LHCN-M2 (cell line): ENCODE data around the gene GDPD4. TPM values are rescaled to one million over a fixed set of nuclear protein-coding genes. Genes with fewer than 3 reads are reported as not detected.

ENCODE experiments used
- DNase-seq: peaks from one replicate; pipeline ENCODE4 v3.0.0-alpha.2; 2012; ENCODE audit warnings: low read depth
- total RNA-seq: library from RNA; depleted of rRNA; stranded (reverse); fragments of >200 nt; gene quantifications from 2 replicates; pipeline ENCODE4 v1.2.3, GENCODE V29; 2014

Gene GDPD4
- total RNA-seq, 1 experiment from 2014 or later, result not detected

- peak; percentile 84 for DNase-seq
Observed at GRCh38 chr11:77244277-77245027, 57.0 kb downstream of the GDPD4 start.

DNA sequence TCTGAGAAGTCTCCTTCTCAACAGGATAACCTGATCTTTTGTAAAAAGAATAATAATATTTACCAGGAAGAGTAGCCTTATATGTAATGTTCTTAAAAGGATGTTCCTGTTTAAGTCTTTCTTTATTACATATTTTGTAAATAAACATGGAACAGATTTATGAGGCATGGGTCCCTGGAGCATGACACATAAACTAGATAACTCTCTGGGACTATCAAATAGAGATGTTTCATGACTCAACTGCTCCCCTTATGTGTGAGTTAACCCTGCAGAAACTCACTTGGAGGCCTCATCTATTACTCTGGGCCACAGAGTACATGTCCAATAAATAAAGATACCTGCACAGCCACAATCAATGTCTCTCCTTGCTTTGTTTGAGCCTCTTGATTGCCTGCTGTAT lies 64.6 kb downstream of the GDPD4 start:
- DNase-seq, result peak; percentile 56

DNA sequence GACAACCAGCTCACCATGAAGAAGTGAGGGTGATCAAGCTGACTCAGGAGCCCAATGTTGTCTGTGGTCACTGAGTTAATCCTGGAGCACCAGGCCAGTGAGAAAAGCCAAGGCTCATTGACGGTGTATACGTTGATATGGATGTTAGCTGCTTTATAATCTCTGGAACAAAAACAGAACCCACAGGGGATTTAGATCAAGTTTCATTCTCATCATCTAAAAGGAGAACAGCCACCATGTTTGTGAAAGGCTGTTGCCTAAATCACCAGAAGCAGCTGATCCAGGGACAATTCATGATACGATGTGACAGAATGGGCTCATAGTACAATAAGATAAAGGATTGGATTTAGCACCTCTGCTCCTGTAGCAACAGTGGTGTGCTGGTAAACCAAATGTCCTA lies 68.5 kb downstream of the GDPD4 start:
- DNase-seq, result peak; percentile 8

DNA sequence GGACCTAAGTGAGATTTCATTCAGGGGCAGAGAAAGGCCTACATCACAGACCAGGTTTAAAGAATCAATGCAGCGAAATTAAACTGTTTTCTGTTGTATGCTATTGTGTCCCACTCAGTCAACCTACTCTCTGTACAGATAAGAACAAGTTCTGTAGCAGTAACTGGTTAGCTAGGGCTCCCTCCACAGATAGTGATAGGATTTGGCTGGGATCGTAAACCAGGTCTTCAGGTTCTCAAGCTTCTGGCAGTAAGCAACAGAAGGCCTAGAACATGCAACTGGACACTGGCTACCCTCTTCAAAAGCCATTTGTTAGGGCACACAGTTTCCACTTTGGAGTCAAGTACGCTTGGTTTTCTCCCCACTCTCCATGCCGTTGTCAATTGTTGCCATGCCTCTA lies 69.2 kb downstream of the GDPD4 start:
- no peak for DNase-seq

DNA sequence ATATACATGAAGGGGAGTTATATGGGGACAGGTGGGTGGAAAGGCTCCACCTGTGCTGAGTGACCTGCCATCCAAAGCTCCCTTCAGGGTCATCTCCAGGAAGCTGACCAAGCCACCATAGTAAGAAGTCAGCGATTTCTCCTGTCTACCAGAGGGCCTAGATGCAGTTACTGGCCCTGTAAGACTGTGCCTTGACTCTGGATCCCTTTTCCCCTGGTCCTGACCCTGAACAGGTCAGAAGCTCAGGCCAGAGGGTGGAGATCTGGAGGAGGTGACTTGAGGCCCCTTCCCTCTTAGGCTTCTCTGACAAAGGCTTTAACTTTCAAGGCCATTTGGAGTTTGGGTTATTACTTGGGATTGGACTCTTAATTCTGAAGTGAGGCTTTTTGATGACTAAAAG lies 69.7 kb downstream of the GDPD4 start:
- DNase-seq, result no peak

- DNase-seq, result no peak
Observed at GRCh38 chr11:77230878-77231605, 70.4 kb downstream of the GDPD4 start.

GRCh38 chr11:77223797-77224196 lies 77.7 kb downstream of the GDPD4 start:
- DNase-seq, result no peak

- no peak for DNase-seq
Observed at GRCh38 chr11:77217156-77217555, 84.3 kb downstream of the GDPD4 start.

GRCh38 chr11:77215106-77215505 lies 86.4 kb downstream of the GDPD4 start:
- DNase-seq, result no peak

GRCh38 chr11:77214557-77214956 lies 86.9 kb downstream of the GDPD4 start:
- DNase-seq, result no peak

GRCh38 chr11:77213589-77214428 lies 87.7 kb downstream of the GDPD4 start:
- DNase-seq, result no peak

DNA sequence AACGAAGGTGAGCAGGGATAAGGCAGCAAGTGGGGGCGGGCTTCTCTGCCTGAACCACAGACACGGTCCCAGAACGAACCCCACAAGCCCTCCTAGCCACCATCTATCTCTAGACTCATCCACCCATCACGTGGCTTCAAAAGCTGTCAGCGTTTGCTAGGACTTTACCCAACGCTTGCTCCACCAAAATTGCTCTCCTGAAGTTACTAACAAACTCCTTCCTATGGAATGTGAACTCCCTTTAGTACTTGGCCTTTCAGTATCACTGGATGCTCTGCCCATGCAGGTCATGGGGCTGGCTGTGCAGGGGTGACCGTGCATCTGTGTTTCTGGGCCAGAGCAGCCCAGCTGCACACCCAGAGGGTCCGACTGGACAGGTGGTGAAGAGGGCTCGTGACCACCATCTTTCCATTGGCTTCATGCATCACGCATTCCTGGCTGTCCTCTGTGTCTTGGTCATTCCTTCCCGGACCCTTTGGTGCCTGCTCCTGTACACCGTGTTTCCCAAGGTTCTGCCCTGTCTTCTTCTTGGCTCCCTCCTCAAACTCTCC lies 88.4 kb downstream of the GDPD4 start:
- DNase-seq, result no peak

DNA sequence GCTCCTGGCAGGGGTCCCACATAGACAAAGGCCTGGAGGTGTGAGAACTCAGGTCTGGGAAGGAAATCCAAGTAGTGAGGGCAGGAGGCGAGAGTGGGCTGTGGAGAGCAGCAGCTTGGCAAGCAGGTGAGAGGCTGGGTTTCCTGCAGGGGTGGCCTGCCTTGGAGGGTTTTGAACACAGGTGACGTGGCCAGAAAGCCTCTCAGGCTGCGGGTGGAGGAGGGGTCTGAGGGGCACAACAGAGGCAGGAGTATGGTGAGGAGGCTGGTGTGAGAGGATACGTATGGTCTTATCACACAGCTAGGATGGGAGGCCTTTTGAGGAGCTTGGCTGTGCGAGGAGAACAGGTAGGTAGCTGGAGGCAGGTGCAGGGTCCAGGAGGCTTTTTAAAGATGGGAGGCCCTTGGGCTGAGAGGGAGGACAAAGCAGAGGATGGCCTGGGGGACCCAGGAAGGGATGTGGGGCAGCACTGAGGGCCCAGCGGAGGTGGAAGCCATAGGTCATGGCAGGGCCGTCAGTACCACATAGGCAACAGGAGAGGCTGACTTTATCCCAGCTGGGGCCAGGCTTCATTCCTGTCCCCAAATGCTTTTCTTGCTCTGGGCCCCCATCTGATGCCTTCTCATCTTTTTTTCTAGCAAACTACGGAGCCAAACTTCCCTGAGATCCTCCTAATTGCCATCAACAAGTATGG lies 89.0 kb downstream of the GDPD4 start:
- no peak for DNase-seq

GRCh38 chr11:77211594-77212251 lies 89.8 kb downstream of the GDPD4 start:
- no peak for DNase-seq

- no peak for DNase-seq
Observed at GRCh38 chr11:77211040-77211451, 90.4 kb downstream of the GDPD4 start.

DNA sequence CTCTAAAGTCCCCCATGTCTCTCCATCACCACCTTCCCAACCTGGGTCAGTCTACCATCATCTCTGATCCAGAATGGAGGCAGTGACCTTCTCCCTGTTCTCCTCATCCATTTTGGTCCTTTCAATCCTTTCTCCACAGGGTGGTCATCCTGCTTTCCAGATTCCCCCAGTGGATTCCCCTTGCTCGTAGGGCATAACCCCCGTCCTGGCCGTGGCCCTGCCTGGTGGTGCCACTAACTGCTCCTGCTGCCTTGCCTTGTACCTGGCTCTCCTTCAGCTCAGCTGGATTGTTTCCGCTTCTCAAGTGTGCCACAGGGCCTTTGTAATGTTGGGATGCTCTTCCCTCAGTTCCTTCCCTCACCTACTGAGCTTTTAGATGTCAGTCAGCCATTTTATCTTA lies 91.8 kb downstream of the GDPD4 start:
- DNase-seq, result no peak

DNA sequence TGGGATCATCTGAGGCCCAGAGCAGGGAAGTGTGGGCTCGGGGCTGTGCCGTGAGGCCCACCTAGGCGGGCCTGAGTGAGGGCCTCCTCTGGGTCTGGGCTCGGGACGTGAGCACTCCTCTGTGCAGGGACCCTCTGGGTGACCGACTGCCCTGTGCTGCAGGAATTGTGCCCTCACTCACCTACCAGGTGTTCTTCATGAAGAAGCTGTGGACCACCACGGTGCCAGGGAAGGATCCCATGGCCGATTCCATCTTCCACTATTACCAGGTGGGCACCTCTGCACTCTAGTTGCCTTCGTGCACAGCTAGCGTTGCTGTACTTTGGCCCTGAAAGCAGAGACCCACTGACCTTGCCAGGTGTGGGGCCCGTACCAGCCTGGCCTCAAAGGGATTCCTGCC lies 93.0 kb downstream of the GDPD4 start:
- DNase-seq, result no peak

GRCh38 chr11:77207618-77208313 lies 93.7 kb downstream of the GDPD4 start:
- peak; percentile 26 for DNase-seq

- no peak for DNase-seq
Observed at GRCh38 chr11:77207019-77207485, 94.4 kb downstream of the GDPD4 start.
